Lower leg skin (tissue), 3 donors: ENCODE measurements around the gene HGFAC.

Experiments used
- CTCF ChIP-seq, 3 donors: fragments of 450-650 bp; IDR thresholded peaks; one replicate each; pipeline ENCODE4 v1.5.1; 2016; ENCODE audit warnings: antibody characterized with exemption in 3 of 3, mild to moderate bottlenecking in 3 of 3, moderate library complexity in 2 of 3
- POLR2A ChIP-seq, 2 donors: fragments of 450-650 bp; IDR thresholded peaks; one replicate each; pipeline ENCODE4 v1.6.1; 2016 to 2017; ENCODE audit warnings: antibody characterized with exemption in 2 of 2, mild to moderate bottlenecking in 1 of 2, moderate library complexity in 1 of 2

GRCh38 chr4:3485011-3485791 is 43.4 kb downstream of the HGFAC start:
- TF ChIP-seq CTCF (IDR thresholded peaks at IDR 0.05) (no peak), POLR2A (IDR thresholded peaks at IDR 0.05) (no peak)
